Measurements from ENCODE around the gene WDTC1. TPM values are rescaled to one million over a fixed set of nuclear protein-coding genes. Genes with fewer than 3 reads are reported as not detected.
A peak's percentile ranks its signal among the peaks of the same experiment; 100 is the strongest.

The WDTC1 gene
- total and polyA plus RNA-seq, 2 of the 8 experiments (the other 6 are each of a cell fraction or from before 2014, with no cell fraction given) = 7.5 to 18.7 TPM

DNA sequence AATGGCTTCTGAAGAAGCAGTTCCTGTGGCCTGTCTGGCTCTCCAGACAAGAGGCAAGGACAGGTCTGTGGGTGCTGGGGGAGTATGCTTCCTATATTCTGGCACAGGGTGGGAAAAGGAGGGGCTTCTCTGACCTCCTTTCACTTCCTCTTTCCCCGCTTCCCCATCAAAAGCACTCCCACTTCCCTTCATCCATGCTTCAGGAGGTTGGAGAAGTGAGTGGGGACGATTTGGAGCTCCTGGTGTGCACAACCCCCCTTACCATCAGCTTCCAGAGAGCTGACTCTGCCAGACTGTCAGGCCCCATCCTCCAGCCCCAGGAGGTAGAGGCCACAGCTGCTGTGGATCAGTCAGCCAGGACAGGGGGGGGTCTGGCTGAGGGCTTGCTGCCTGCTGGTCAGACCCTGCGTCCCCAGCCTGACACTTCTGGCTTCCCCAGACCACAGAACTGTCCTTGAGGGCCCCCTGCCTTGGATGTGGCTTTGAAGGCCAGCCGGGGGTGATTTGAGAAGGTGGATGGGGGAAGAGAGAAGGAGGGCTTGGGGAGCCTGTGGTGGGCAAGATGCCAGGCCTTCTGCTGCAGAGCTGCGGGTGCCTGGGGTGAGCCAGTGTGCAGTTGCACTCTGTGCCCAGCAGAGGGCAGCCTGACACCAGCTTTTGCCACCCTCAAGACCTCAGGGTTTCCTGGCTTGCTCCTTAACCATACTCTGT, 66.1 kb downstream of the WDTC1 start:
- Histone ChIP-seq H2BK5ac (ENCODE audit: low read depth, low read length) (0 out of 2 replicates have a peak overlapping the region, but pooled peaks have one; percentile 54), H4K8ac (ENCODE audit: extremely low read depth, insufficient read depth, low read length) (0 out of 2 replicates have a peak overlapping the region, but pooled peaks have one; percentile 69), H3K9me3 (ENCODE audit: insufficient read depth in 2 of 2, low read depth in 1 of 2, low read length in 1 of 2) (no peaks in the 10 kb centered on the region), H2BK20ac (ENCODE audit: low read length) (no peak overlapping the region; the same call in 1 of the 2 replicates), H3K23ac (ENCODE audit: insufficient read length) (no peak overlapping the region), H3K4me3 (ENCODE audit: extremely low read depth in 1 of 4, insufficient read depth in 2 of 4, low read depth in 3 of 4, low read length in 4 of 4) (no peak overlapping the region), H3K9ac (replicated peaks in 1 of 4; ENCODE audit: extremely low read depth in 1 of 4, low read depth in 3 of 4, low read length in 3 of 4) (no peak overlapping the region), H2BK120ac (replicated peaks; ENCODE audit: low read depth, low read length) (no peak overlapping the region), H3K23me2 (ENCODE audit: low read depth, low read length) (no peaks in the 10 kb centered on the region), H4K5ac (ENCODE audit: insufficient read length, low read depth, low read length) (no peak overlapping the region), H2BK15ac (ENCODE audit: low read length) (0 out of 2 replicates have a peak overlapping the region, but pooled peaks have one; percentile 81), H3K4me2 (ENCODE audit: insufficient read depth in 1 of 2, low read depth in 2 of 2, low read length in 2 of 2) (no peak overlapping the region), H3K79me2 (ENCODE audit: control insufficient read depth in 1 of 2, insufficient read depth in 2 of 2, low read length in 2 of 2) (no peaks in the 10 kb centered on the region), H4K20me1 (replicated peaks in 1 of 2; ENCODE audit: control insufficient read depth in 1 of 2, insufficient read depth in 2 of 2, low read length in 2 of 2) (no peaks in the 10 kb centered on the region), H3K27me3 (replicated peaks in 1 of 4; ENCODE audit: control insufficient read depth in 3 of 4, extremely low read depth in 1 of 4, insufficient read depth in 3 of 4, low read length in 3 of 4) (no peaks in the 10 kb centered on the region), H2AFZ (ENCODE audit: low read length) (no peak overlapping the region), H3K18ac (ENCODE audit: extremely low read depth, low read length) (no peak overlapping the region), H3K4me1 (replicated peaks in 1 of 4; ENCODE audit: control insufficient read depth in 3 of 4, insufficient read depth in 4 of 4, low read length in 3 of 4) (peaks cover 0 to 22% (median 11%) of the 10 kb centered on the region in 4 experiments; a peak in 6 of 7 replicates), H2AK5ac (ENCODE audit: low read depth, low read length) (no peak overlapping the region), H3K56ac (replicated peaks; ENCODE audit: insufficient read length, low read depth, low read length) (no peak overlapping the region), H4K91ac (replicated peaks; ENCODE audit: insufficient read length, low read length) (peak overlapping the region; percentile 75), H3K27ac (ENCODE audit: low read depth, low read length) (no peak overlapping the region), H3K14ac (ENCODE audit: insufficient read length) (no peak overlapping the region), H3K4ac (replicated peaks; ENCODE audit: insufficient read length, low read depth, low read length) (no peak overlapping the region), H3K36me3 (ENCODE audit: control insufficient read depth in 2 of 4, insufficient read depth in 4 of 4, low read length in 3 of 4) (no peaks in the 10 kb centered on the region), H3K79me1 (ENCODE audit: low read depth, low read length) (no peaks in the 10 kb centered on the region), H2BK12ac (ENCODE audit: low read depth, low read length) (peak overlapping the region; percentile 94; the same call in 1 of the 2 replicates)
- DNase-seq (ENCODE audit: low read depth in 1 of 2, low spot score in 2 of 2) = peak in 1 of 2 experiments; percentile 90
- POLR2A ChIA-PET (ENCODE audit: partially characterized antibody) = interaction anchor here (0.6 to 2.5 kb wide), 20 partner anchors 7 to 273 kb away, joined by 3 to 10 read pairs (median 4); partner anchors contain the start of genes CD164L2 and MAP3K6
- WGBS, 2 experiments (ENCODE audit: extremely low coverage in 1 of 2, insufficient coverage in 1 of 2, insufficient read length in 1 of 2, insufficient replicate concordance in 2 of 2, low coverage in 1 of 2, low lambda C conversion rate in 2 of 2, missing lambda C conversion rate in 1 of 2) = 54% methylated on average over 5 of the region's 5 CpGs; no CpG with 5 or more reads in 1 of the 2 experiments
- CTCF ChIA-PET (ENCODE audit: partially characterized antibody) = interaction anchor here (0.5 to 17.9 kb wide), 47 partner anchors 10 to 442 kb away, joined by 3 to 321 read pairs (median 5); partner anchors contain the start of genes AHDC1, CD164L2, GPR3 and MAP3K6
- FAIRE-seq = peak; percentile 72
- TF ChIP-seq GTF2F1 (IDR thresholded peaks at IDR 0.05; ENCODE audit: borderline replicate concordance, low read depth, low read length) (no peak), KDM4A (IDR thresholded peaks at IDR 0.05; ENCODE audit: low read depth, low read length, severe bottlenecking) (no peak), SRF (IDR thresholded peaks at IDR 0.05; ENCODE audit: low read depth, low read length) (no peak), EP300 (IDR thresholded peaks at IDR 0.05; ENCODE audit: borderline replicate concordance in 1 of 2, low read depth in 2 of 2, low read length in 2 of 2) (no peak), YY1 (IDR thresholded peaks at IDR 0.05; ENCODE audit: low read depth, low read length) (0 out of 2 replicates have a peak, but pooled peaks have one; percentile 12), KDM1A (IDR thresholded peaks at IDR 0.05; ENCODE audit: borderline replicate concordance, low read length) (no peak)
- TF ChIP-seq, protein P1, sequence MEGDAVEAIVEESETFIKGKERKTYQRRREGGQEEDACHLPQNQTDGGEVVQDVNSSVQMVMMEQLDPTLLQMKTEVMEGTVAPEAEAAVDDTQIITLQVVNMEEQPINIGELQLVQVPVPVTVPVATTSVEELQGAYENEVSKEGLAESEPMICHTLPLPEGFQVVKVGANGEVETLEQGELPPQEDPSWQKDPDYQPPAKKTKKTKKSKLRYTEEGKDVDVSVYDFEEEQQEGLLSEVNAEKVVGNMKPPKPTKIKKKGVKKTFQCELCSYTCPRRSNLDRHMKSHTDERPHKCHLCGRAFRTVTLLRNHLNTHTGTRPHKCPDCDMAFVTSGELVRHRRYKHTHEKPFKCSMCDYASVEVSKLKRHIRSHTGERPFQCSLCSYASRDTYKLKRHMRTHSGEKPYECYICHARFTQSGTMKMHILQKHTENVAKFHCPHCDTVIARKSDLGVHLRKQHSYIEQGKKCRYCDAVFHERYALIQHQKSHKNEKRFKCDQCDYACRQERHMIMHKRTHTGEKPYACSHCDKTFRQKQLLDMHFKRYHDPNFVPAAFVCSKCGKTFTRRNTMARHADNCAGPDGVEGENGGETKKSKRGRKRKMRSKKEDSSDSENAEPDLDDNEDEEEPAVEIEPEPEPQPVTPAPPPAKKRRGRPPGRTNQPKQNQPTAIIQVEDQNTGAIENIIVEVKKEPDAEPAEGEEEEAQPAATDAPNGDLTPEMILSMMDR (IDR thresholded peaks at IDR 0.05; ENCODE audit: control extremely low read depth in 1 of 3, insufficient read depth in 1 of 3, low read depth in 1 of 3, low read length in 3 of 3) = peak; percentile 97 to 99 (median 99)
- TF ChIP-seq, protein P2, sequence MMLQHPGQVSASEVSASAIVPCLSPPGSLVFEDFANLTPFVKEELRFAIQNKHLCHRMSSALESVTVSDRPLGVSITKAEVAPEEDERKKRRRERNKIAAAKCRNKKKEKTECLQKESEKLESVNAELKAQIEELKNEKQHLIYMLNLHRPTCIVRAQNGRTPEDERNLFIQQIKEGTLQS (IDR thresholded peaks at IDR 0.05; ENCODE audit: insufficient read depth, low read depth, low read length) = no peak
